HEK293T (cell line): ENCODE measurements around the gene NGF.

Experiments used
- CTCF ChIA-PET: fragments of 350-600 bp; formaldehyde crosslinking; extraction: SDS; loops from one replicate; lab custom pipeline; 2021; ENCODE audit warnings: antibody characterized with exemption, inconsistent platforms; lab: Yijun Ruan, JAX
- POLR2A ChIA-PET: fragments of 350-600 bp; formaldehyde crosslinking; extraction: SDS; loops from one replicate; lab custom pipeline; 2020; ENCODE audit warnings: antibody characterized with exemption, inconsistent platforms; lab: Yijun Ruan, JAX
- DNase-seq: peaks from one replicate; pipeline ENCODE4 v3.0.0; 2012; ENCODE audit warnings: mixed read lengths; ENCODE audit errors: extremely low spot score
- ARNT ChIP-seq: fragments of 450-650 bp; IDR thresholded peaks from 2 replicates; pipeline ENCODE4 v1.6.1; 2017; ENCODE audit warnings: mild to moderate bottlenecking
- BHLHE40 ChIP-seq: fragments of 450-650 bp; IDR thresholded peaks from 2 replicates; pipeline ENCODE4 v1.6.1; 2016; ENCODE audit warnings: mild to moderate bottlenecking, moderate library complexity, borderline replicate concordance
- CTBP1 ChIP-seq: fragments of 450-650 bp; IDR thresholded peaks from 2 replicates; pipeline ENCODE4 v1.6.1; 2016; ENCODE audit warnings: borderline replicate concordance
- ELF4 ChIP-seq: fragments of 450-650 bp; IDR thresholded peaks from 2 replicates; pipeline ENCODE4 v1.6.1; 2017; ENCODE audit warnings: antibody characterized with exemption
- FOXA1 ChIP-seq: fragments of 450-650 bp; IDR thresholded peaks from 2 replicates; pipeline ENCODE4 v1.6.1; 2016; ENCODE audit warnings: mild to moderate bottlenecking
- FOXK2 ChIP-seq: fragments of 450-650 bp; IDR thresholded peaks from 2 replicates; pipeline ENCODE4 v1.6.1; 2016; ENCODE audit warnings: mild to moderate bottlenecking
- FOXM1 ChIP-seq: fragments of 450-650 bp; IDR thresholded peaks from 2 replicates; pipeline ENCODE4 v1.6.1; 2017; ENCODE audit warnings: mild to moderate bottlenecking, borderline replicate concordance
- HDGF ChIP-seq: fragments of 450-650 bp; IDR thresholded peaks from 2 replicates; pipeline ENCODE4 v1.6.1; 2017; ENCODE audit warnings: antibody characterized with exemption, borderline replicate concordance
- L3MBTL2 ChIP-seq: fragments of 450-650 bp; conservative IDR thresholded peaks from 2 replicates; pipeline ENCODE4 v1.6.1; 2016; ENCODE audit warnings: mild to moderate bottlenecking
- LEF1 ChIP-seq: fragments of 450-650 bp; IDR thresholded peaks from 2 replicates; pipeline ENCODE4 v1.6.1; 2017; ENCODE audit warnings: mild to moderate bottlenecking, borderline replicate concordance
- NFRKB ChIP-seq: fragments of 450-650 bp; IDR thresholded peaks from 2 replicates; pipeline ENCODE4 v1.6.1; 2016; ENCODE audit warnings: mild to moderate bottlenecking, moderate library complexity
- PKNOX1 ChIP-seq: fragments of 450-650 bp; IDR thresholded peaks from 2 replicates; pipeline ENCODE4 v1.6.1; 2016
- SP1 ChIP-seq: fragments of 450-650 bp; IDR thresholded peaks from 2 replicates; pipeline ENCODE4 v1.6.1; 2017
- SUZ12 ChIP-seq: fragments of 450-650 bp; IDR thresholded peaks from 2 replicates; pipeline ENCODE4 v1.6.1; 2016; ENCODE audit warnings: mild to moderate bottlenecking
- TARDBP ChIP-seq: fragments of 450-650 bp; IDR thresholded peaks from 2 replicates; pipeline ENCODE4 v1.6.1; 2016
- ZNF384 ChIP-seq: fragments of 450-650 bp; IDR thresholded peaks from 2 replicates; pipeline ENCODE4 v1.6.1; 2016

Gene NGF

GRCh38 chr1:115355069-115355468, 17.0 kb upstream of the NGF start:
- no peak for DNase-seq
- CTCF ChIA-PET, result no interaction called here
- POLR2A ChIA-PET, result interaction anchor here (1.2 kb wide), 1 partner anchor 16 kb away, joined by 3 read pairs; no protein-coding TSS in a partner anchor
- TF ChIP-seq CTBP1 (no peak), FOXM1 (no peak), FOXK2 (no peak), ELF4 (no peak), ARNT (no peak), LEF1 (no peak)

- TF ChIP-seq L3MBTL2 (no peak), FOXK2 (no peak), FOXM1 (no peak), ELF4 (no peak), HDGF (no peak), PKNOX1 (no peak), CTBP1 (no peak), BHLHE40 (no peak), TARDBP (no peak), NFRKB (no peak), FOXA1 (no peak)
- ChIA-PET CTCF (no interaction called here), POLR2A (no interaction called here)
- DNase-seq, result no peak
Measured at GRCh38 chr1:115351143-115351542, 13.1 kb upstream of the NGF start.

GRCh38 chr1:115348636-115349035, 10.6 kb upstream of the NGF start:
- DNase-seq, result no peak
- TF ChIP-seq ARNT, result no peak
- TF ChIP-seq ELF4, result no peak
- no peak for TF ChIP-seq SUZ12
- TF ChIP-seq PKNOX1, result no peak
- TF ChIP-seq NFRKB, result no peak
- TF ChIP-seq TARDBP, result no peak
- no peak for TF ChIP-seq ZNF384
- no peak for TF ChIP-seq L3MBTL2
- TF ChIP-seq LEF1, result no peak
- TF ChIP-seq FOXK2, result no peak
- TF ChIP-seq BHLHE40, result no peak
- ChIA-PET POLR2A (no interaction called here), CTCF (no interaction called here)

- TF ChIP-seq ZNF384, result no peak
- TF ChIP-seq FOXM1, result no peak
- TF ChIP-seq BHLHE40, result no peak
- TF ChIP-seq L3MBTL2, result no peak
- no peak for TF ChIP-seq SP1
- ChIA-PET POLR2A (no interaction called here), CTCF (no interaction called here)
- DNase-seq, result no peak
Measured at GRCh38 chr1:115347282-115347681, 9.2 kb upstream of the NGF start.

GRCh38 chr1:115343200-115343737, 5.2 kb upstream of the NGF start:
- DNase-seq, result no peak
- CTCF ChIA-PET, result no interaction called here
- no peak for TF ChIP-seq HDGF
- TF ChIP-seq BHLHE40, result no peak
- TF ChIP-seq ARNT, result no peak
- TF ChIP-seq SUZ12, result no peak
- TF ChIP-seq FOXK2, result no peak
- no peak for TF ChIP-seq FOXM1
- TF ChIP-seq TARDBP, result no peak
- TF ChIP-seq PKNOX1, result no peak
- no peak for TF ChIP-seq L3MBTL2
- TF ChIP-seq ZNF384, result no peak
- TF ChIP-seq SP1, result no peak
- no peak for TF ChIP-seq ELF4
- TF ChIP-seq FOXA1, result no peak
- TF ChIP-seq NFRKB, result no peak
- TF ChIP-seq LEF1, result no peak
- TF ChIP-seq CTBP1, result no peak
- POLR2A ChIA-PET, result no interaction called here

- no peak for DNase-seq
- ChIA-PET POLR2A (no interaction called here), CTCF (no interaction called here)
- TF ChIP-seq FOXA1, result no peak
- TF ChIP-seq ZNF384, result no peak
- no peak for TF ChIP-seq ELF4
- TF ChIP-seq PKNOX1, result no peak
- no peak for TF ChIP-seq LEF1
- no peak for TF ChIP-seq SUZ12
- no peak for TF ChIP-seq FOXM1
- no peak for TF ChIP-seq CTBP1
- no peak for TF ChIP-seq HDGF
- TF ChIP-seq FOXK2, result no peak
- TF ChIP-seq TARDBP, result no peak
- TF ChIP-seq ARNT, result no peak
- no peak for TF ChIP-seq SP1
- TF ChIP-seq BHLHE40, result no peak
- TF ChIP-seq NFRKB, result no peak
- no peak for TF ChIP-seq L3MBTL2
Measured at GRCh38 chr1:115341948-115342347, 3.9 kb upstream of the NGF start.
